Activated naive CD8-positive, alpha-beta T cell treated with anti-CD3 and anti-CD28 coated beads, Interleukin-2, amount 10 ng/mL, durations not matched to agents 7 days and 5 days (primary cell): ENCODE results near the gene SPECC1. TPM values are rescaled to one million over a fixed set of nuclear protein-coding genes. Genes with fewer than 3 reads are reported as not detected.
"Not testable (repeated sequence)": the region's sequence is repeated elsewhere in the genome, so short reads cannot be mapped to it uniquely, and the experiment has no call there.

Experiments
- ATAC-seq: fragments of 150-1000 bp; cut with Tn5 transposase; one replicate; pipeline ENCODE4 v1.10.0; 2021; ENCODE audit warnings: low read depth, moderate library complexity
- POLR2A ChIA-PET: fragments of 350-600 bp; sonication (Branson Sonifier 250); formaldehyde crosslinking; loops from one replicate; lab custom pipeline; 2021; ENCODE audit warnings: antibody characterized with exemption; lab: Charles Lee
- DNase-seq: peaks from one replicate; pipeline ENCODE4 v3.0.0; 2021
- H3K27ac Mint-ChIP-seq: one replicate; pipeline ENCODE4 v1.8.0; 2022; ENCODE audit warnings: mild to moderate bottlenecking, mixed read lengths
- H3K27me3 Mint-ChIP-seq: one replicate; pipeline ENCODE4 v1.8.0; 2022; ENCODE audit warnings: mild to moderate bottlenecking, moderate library complexity, mixed read lengths
- H3K36me3 Mint-ChIP-seq: one replicate; pipeline ENCODE4 v1.8.0; 2021; ENCODE audit warnings: mild to moderate bottlenecking, mixed read lengths
- H3K4me1 Mint-ChIP-seq: one replicate; pipeline ENCODE4 v1.8.0; 2021; ENCODE audit warnings: mixed read lengths
- H3K4me3 Mint-ChIP-seq: one replicate; pipeline ENCODE4 v1.8.0; 2022; ENCODE audit warnings: mild to moderate bottlenecking, moderate library complexity, mixed read lengths
- H3K9me3 Mint-ChIP-seq: one replicate; pipeline ENCODE4 v1.8.0; 2021; ENCODE audit warnings: mixed read lengths
- total RNA-seq, 2 experiments: library from RNA; stranded (reverse); gene quantifications; one replicate each; pipeline ENCODE4 v1.2.3, GENCODE V29; 2021

SPECC1 gene
- total RNA-seq, 2 experiments from 2014 or later: 8.3 to 10.0 TPM

- H3K27ac Mint-ChIP-seq: no peak overlapping the region
- POLR2A ChIA-PET: no interaction called here
- H3K4me3 Mint-ChIP-seq: no peak overlapping the region
- peaks cover under 1% of the 10 kb centered on the region for H3K4me1 Mint-ChIP-seq
- peaks cover 22% of the 10 kb centered on the region for H3K27me3 Mint-ChIP-seq
- no peaks in the 10 kb centered on the region for H3K36me3 Mint-ChIP-seq
- ATAC-seq (no peak), DNase-seq (no peak)
- no peaks in the 10 kb centered on the region for H3K9me3 Mint-ChIP-seq
These were observed 89.2 kb downstream of the SPECC1 start for GRCh38 chr17:20098314-20098713.

DNA sequence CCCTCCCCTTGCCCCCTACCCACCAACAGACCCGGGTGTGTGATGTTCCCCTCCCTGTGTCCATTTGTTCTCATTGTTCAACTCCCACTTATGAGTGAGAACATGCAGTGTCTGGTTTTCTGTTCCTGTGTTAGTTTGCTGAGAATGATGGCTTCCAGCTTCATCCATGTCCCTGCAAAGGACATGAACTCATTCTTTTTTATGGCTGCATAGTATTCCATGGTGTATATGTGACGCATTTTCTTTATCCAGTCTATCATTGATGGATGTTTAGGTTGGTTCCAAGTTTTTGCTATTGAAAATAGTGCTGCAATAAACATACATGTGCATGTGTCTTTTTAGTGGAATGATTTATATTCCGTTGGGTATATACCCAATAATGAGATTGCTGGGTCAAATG, 91.6 kb downstream of the SPECC1 start:
- H3K36me3 Mint-ChIP-seq, H3K4me3 Mint-ChIP-seq, ATAC-seq, H3K27ac Mint-ChIP-seq, H3K4me1 Mint-ChIP-seq, POLR2A ChIA-PET, DNase-seq, H3K9me3 Mint-ChIP-seq: not testable (repeated sequence)
- H3K27me3 Mint-ChIP-seq: peaks cover 12% of the 10 kb centered on the region

GRCh38 chr17:20103454-20104446, 94.6 kb downstream of the SPECC1 start:
- POLR2A ChIA-PET: no interaction called here
- no peaks in the 10 kb centered on the region for H3K36me3 Mint-ChIP-seq
- H3K4me1 Mint-ChIP-seq: no peaks in the 10 kb centered on the region
- DNase-seq: no peak
- no peaks in the 10 kb centered on the region for H3K9me3 Mint-ChIP-seq
- peaks cover 15% of the 10 kb centered on the region for H3K27me3 Mint-ChIP-seq
- no peak overlapping the region for H3K27ac Mint-ChIP-seq
- H3K4me3 Mint-ChIP-seq: no peak overlapping the region
- ATAC-seq: no peak

DNA sequence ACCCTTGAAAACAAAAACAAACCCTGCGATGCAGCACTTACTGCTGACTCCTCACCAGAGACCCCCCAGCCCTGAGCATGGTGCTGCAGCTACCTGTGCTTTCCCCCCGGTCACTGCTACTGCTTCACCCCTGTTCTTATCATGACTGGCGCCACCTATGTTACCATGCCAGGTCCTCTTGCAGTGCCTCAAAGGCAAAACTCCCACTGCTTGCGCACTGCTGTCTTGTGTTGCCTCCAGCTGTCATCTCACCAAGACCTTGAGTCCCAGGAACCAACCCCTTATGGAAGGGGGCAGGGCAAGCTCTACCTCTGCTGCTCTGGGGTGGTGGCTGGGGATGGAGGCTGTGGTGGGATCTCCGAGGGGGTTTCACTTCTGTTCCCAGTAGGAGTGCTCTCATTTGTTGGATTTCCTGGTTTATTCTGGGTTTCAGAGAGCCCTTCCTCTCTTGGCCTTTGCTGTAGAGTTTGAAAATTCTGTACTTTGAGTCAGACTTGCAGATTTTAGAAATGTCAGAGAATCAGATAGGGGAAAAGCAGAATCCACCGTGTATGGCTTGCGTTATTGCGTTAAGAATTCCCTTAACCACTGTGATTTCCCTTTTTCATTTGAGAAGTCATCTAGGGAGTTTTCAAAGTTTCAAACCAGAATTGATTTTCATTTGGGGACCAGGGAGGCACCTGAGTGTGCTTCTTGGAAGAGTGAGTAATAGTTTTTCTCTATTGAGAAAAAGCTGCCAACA, 96.6 kb downstream of the SPECC1 start:
- Mint-ChIP-seq H3K4me1 (no peaks in the 10 kb centered on the region), H3K4me3 (no peak overlapping the region), H3K9me3 (no peaks in the 10 kb centered on the region), H3K36me3 (no peaks in the 10 kb centered on the region), H3K27ac (no peak overlapping the region), H3K27me3 (peaks cover 15% of the 10 kb centered on the region)
- ATAC-seq: no peak
- POLR2A ChIA-PET: no interaction called here
- DNase-seq: no peak

DNA sequence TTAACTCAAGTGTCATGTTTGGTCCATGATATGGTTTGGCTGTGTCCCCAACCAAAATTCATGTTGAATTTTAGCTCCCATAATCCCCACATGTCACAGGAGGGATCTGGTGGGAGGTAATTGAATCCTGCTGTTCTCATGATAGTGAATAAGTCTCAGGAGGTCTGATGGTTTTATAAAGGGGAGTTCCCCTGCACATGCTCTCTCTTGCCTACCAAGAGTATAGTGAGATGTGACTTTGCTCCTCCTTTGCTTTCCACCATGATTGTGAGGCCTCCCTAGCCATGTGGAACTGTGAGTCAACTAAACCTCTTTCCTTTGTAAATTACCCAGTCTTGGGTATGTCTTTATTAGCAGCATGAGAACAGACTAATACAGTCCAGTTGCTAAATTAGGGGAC, 97.3 kb downstream of the SPECC1 start:
- H3K9me3 Mint-ChIP-seq, H3K27ac Mint-ChIP-seq, DNase-seq, ATAC-seq, H3K36me3 Mint-ChIP-seq, POLR2A ChIA-PET, H3K4me3 Mint-ChIP-seq, H3K4me1 Mint-ChIP-seq, H3K27me3 Mint-ChIP-seq: not testable (repeated sequence)

DNA sequence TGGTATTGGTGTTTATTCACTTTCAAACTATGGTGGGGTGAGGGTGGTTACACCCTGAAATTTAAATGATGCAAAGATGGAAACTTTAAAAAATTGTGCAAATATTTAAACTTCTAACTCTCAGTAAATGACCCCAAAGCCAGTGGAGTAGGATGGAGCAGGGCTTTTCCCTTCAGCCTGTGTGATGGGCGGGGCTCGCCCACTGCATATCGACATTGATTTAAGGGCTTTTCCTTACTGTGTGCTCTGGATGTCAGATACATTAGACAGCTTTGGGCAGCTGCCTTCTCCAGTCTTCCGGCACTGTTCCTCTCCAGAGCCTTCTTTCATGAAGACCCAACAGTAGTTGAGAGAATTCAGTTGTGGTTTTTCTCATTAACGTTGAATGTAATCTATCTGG, 99.9 kb downstream of the SPECC1 start:
- Mint-ChIP-seq H3K36me3 (no peaks in the 10 kb centered on the region), H3K27me3 (peaks cover 11% of the 10 kb centered on the region), H3K4me1 (no peaks in the 10 kb centered on the region), H3K9me3 (no peaks in the 10 kb centered on the region), H3K4me3 (no peak overlapping the region), H3K27ac (no peak overlapping the region)
- ATAC-seq (no peak), DNase-seq (no peak)
- POLR2A ChIA-PET: no interaction called here

GRCh38 chr17:20111538-20111937, 102.4 kb downstream of the SPECC1 start:
- Mint-ChIP-seq H3K4me3 (no peak overlapping the region), H3K4me1 (no peaks in the 10 kb centered on the region), H3K9me3 (no peaks in the 10 kb centered on the region), H3K36me3 (no peaks in the 10 kb centered on the region), H3K27me3 (peaks cover 13% of the 10 kb centered on the region), H3K27ac (no peak overlapping the region)
- DNase-seq (no peak), ATAC-seq (no peak)
- POLR2A ChIA-PET: no interaction called here

- Mint-ChIP-seq H3K36me3 (no peaks in the 10 kb centered on the region), H3K4me1 (peaks cover 2% of the 10 kb centered on the region), H3K27ac (no peak overlapping the region), H3K4me3 (no peak overlapping the region), H3K9me3 (no peaks in the 10 kb centered on the region), H3K27me3 (peaks cover 12% of the 10 kb centered on the region)
- POLR2A ChIA-PET: no interaction called here
- ATAC-seq (no peak), DNase-seq (no peak)
These were observed 105.3 kb downstream of the SPECC1 start for GRCh38 chr17:20114466-20114865.

- H3K4me3 Mint-ChIP-seq: no peak overlapping the region
- DNase-seq (peak; percentile 36), ATAC-seq (peak; percentile 42)
- peaks cover 2% of the 10 kb centered on the region for H3K4me1 Mint-ChIP-seq
- POLR2A ChIA-PET: no interaction called here
- no peaks in the 10 kb centered on the region for H3K9me3 Mint-ChIP-seq
- no peak overlapping the region for H3K27ac Mint-ChIP-seq
- H3K36me3 Mint-ChIP-seq: no peaks in the 10 kb centered on the region
- peaks cover 11% of the 10 kb centered on the region for H3K27me3 Mint-ChIP-seq
These were observed 107.6 kb downstream of the SPECC1 start for GRCh38 chr17:20116683-20117309.

- DNase-seq (no peak), ATAC-seq (no peak)
- H3K27ac Mint-ChIP-seq: no peak overlapping the region
- peaks cover 10% of the 10 kb centered on the region for H3K27me3 Mint-ChIP-seq
- peaks cover 2% of the 10 kb centered on the region for H3K4me1 Mint-ChIP-seq
- POLR2A ChIA-PET: no interaction called here
- H3K9me3 Mint-ChIP-seq: no peaks in the 10 kb centered on the region
- H3K4me3 Mint-ChIP-seq: no peak overlapping the region
- H3K36me3 Mint-ChIP-seq: no peaks in the 10 kb centered on the region
These were observed 109.1 kb downstream of the SPECC1 start for GRCh38 chr17:20118280-20118679.

- H3K27me3 Mint-ChIP-seq: peaks cover 4% of the 10 kb centered on the region
- H3K36me3 Mint-ChIP-seq: no peaks in the 10 kb centered on the region
- DNase-seq: no peak
- peaks cover 2% of the 10 kb centered on the region for H3K4me1 Mint-ChIP-seq
- H3K4me3 Mint-ChIP-seq: no peak overlapping the region
- POLR2A ChIA-PET: no interaction called here
- ATAC-seq: no peak
- no peaks in the 10 kb centered on the region for H3K9me3 Mint-ChIP-seq
- no peak overlapping the region for H3K27ac Mint-ChIP-seq
These were observed 111.7 kb downstream of the SPECC1 start for GRCh38 chr17:20120836-20121235.

- Mint-ChIP-seq H3K27ac (no peak overlapping the region), H3K4me1 (peaks cover 2% of the 10 kb centered on the region), H3K36me3 (no peaks in the 10 kb centered on the region), H3K9me3 (no peaks in the 10 kb centered on the region), H3K4me3 (no peak overlapping the region), H3K27me3 (peaks cover 4% of the 10 kb centered on the region)
- POLR2A ChIA-PET: no interaction called here
- ATAC-seq: peak; percentile 54
- DNase-seq: peak; percentile 61
These were observed 112.4 kb downstream of the SPECC1 start for GRCh38 chr17:20121359-20122253.
